ENCODE measurements around the gene FNDC3A. TPM values are rescaled to one million over a fixed set of nuclear protein-coding genes. Genes with fewer than 3 reads are reported as not detected.

FNDC3A gene
- total and polyA plus RNA-seq, 8 donors: 13.0 to 131 (median 26.2) TPM

DNA sequence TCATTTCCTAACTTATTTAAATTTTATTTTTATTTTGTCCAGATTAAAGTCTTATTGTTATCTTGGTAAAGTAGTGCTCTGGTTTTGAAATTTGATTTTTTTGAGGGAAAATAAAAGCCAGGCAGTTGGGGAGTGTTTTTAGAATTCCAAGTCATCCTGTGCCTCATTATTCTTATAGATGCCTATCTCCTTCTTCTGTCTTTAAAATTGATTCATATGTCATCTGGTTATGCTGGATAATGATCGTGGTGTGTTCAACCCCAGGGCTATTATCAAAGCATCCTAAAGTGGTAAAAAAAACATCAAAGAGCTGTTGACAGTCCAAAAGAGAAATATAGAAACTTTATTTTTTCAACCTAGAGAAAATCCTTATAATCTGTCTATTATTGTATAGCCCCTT, 6.0 kb upstream of the FNDC3A start:
- 72 to 87% (median 83%) methylated on average over 1 of the region's 1 CpG for WGBS, 5 donors
- TF ChIP-seq, protein P1, sequence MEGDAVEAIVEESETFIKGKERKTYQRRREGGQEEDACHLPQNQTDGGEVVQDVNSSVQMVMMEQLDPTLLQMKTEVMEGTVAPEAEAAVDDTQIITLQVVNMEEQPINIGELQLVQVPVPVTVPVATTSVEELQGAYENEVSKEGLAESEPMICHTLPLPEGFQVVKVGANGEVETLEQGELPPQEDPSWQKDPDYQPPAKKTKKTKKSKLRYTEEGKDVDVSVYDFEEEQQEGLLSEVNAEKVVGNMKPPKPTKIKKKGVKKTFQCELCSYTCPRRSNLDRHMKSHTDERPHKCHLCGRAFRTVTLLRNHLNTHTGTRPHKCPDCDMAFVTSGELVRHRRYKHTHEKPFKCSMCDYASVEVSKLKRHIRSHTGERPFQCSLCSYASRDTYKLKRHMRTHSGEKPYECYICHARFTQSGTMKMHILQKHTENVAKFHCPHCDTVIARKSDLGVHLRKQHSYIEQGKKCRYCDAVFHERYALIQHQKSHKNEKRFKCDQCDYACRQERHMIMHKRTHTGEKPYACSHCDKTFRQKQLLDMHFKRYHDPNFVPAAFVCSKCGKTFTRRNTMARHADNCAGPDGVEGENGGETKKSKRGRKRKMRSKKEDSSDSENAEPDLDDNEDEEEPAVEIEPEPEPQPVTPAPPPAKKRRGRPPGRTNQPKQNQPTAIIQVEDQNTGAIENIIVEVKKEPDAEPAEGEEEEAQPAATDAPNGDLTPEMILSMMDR (IDR thresholded peaks at IDR 0.05): no peak
- TF ChIP-seq POLR2A (IDR thresholded peaks at IDR 0.05): no peak
- no peak for TF ChIP-seq POLR2AphosphoS5 (IDR thresholded peaks at IDR 0.05)
- no peak for TF ChIP-seq EP300 (IDR thresholded peaks at IDR 0.05)
- H3K4me3 ChIP-seq: no peak overlapping the region
- no peaks in the 10 kb centered on the region for H3K36me3 ChIP-seq
- no peak for DNase-seq
- intact Hi-C loops (cut with DNase I; ENCODE audit: low total_unique reads): no loop called here
- no peaks in the 10 kb centered on the region for H3K27me3 ChIP-seq
- H3K9me3 ChIP-seq: peaks cover 0 to 10% (median 3%) of the 10 kb centered on the region in 4 donors
- H3K4me1 ChIP-seq: peaks cover 0 to 5% (median 2%) of the 10 kb centered on the region in 4 donors
- H3K27ac ChIP-seq: no peak overlapping the region

DNA sequence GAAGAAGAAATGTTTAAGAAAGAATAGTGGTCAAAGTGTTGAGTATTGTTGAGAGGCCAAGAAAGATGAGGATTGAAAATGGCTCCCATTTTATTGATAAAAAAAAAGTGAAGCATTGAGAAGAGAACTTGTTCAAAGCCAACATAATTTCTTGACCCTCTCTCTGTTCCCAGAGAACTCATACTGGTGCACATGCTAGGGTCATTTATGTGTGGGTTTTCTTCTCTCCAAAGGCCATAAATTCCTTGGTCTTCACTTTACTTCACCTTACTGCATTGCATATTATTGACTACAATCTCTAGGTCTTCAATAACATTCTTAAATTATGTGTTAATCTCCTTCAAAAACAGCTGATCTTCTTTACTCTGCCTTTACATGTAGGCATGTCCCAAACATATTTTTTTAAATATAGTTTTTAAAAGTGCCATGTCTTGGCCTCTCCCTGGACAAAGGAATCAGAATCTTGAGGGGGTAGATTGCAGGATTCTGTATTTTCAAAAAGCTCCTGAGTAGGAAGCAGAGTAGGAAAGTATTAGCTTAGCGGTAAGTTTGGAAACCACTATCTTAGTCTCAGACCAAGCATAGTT, 1.8 kb upstream of the FNDC3A start:
- H3K36me3 ChIP-seq: no peaks in the 10 kb centered on the region
- no peak overlapping the region for H3K4me3 ChIP-seq
- intact Hi-C loops (cut with DNase I; ENCODE audit: low total_unique reads): no loop called here
- DNase-seq: no peak
- peaks cover 0 to 29% (median 18%) of the 10 kb centered on the region in 4 donors for H3K4me1 ChIP-seq
- H3K27ac ChIP-seq: no peak overlapping the region
- 96 to 100% (median 100%) methylated on average over 1 of the region's 1 CpG for WGBS, 5 donors
- H3K27me3 ChIP-seq: no peaks in the 10 kb centered on the region
- TF ChIP-seq POLR2AphosphoS5 (IDR thresholded peaks at IDR 0.05): no peak
- H3K9me3 ChIP-seq: peaks cover 0 to 10% (median 3%) of the 10 kb centered on the region in 4 donors

GRCh38 chr13:48975101-48975855, 434 bp upstream of the FNDC3A start:
- intact Hi-C loops (cut with DNase I; ENCODE audit: low total_unique reads): no loop called here
- Histone ChIP-seq H3K27ac (peak overlapping the region; percentile 97 to 100 (median 99)), H3K36me3 (no peaks in the 10 kb centered on the region), H3K4me3 (peak overlapping the region; percentile 78 to 90 (median 84)), H3K9me3 (peaks cover 0 to 10% (median 3%) of the 10 kb centered on the region in 4 donors), H3K27me3 (no peaks in the 10 kb centered on the region), H3K4me1 (peaks cover 0 to 42% (median 28%) of the 10 kb centered on the region in 4 donors)
- TF ChIP-seq EP300 (IDR thresholded peaks at IDR 0.05) (no peak), POLR2AphosphoS5 (IDR thresholded peaks at IDR 0.05) (no peak), POLR2A (IDR thresholded peaks at IDR 0.05) (no peak)
- TF ChIP-seq, protein P1 (IDR thresholded peaks at IDR 0.05): no peak
- DNase-seq: peak; percentile 41 to 82
- WGBS, 5 donors: 0 to 1% (median 1%) methylated on average over 40 to 50 of the region's 50 CpGs

DNA sequence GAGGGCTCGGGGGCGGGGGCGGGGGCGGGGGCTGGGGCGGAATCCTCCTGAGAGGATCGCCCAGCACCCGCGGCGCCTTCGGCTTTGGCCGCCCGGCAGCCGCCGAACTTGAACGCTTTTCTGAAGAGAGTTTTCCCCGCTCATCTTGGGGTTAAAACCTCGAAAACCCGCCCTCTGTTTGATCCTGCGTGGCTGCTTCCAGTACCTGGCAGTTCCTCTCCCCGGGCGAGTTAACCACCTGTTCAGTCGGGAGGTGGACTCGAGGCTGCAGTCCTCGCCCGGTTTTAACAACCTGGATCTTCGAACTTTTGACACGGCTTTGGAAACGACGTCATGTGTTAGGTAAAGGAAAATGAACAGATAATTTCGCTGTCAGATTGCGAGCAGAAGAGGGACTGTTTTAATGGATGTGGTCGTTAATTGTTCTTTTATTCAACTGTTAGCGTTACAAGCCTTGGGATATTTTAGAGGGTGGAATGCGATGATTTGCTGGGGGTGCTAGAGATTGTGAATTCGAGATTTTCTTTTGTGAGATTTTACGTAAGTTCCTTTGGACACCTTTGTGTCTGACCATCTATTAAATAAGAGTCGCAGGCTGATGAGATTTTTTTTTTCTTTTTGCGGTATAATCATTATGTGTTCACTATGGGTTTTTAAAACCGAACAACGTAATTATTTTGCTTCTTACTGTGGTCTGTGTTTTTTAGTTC, 1.0 kb downstream of the FNDC3A start:
- peak overlapping the region; percentile 97 to 100 (median 99) for H3K27ac ChIP-seq
- DNase-seq: peak; percentile 88 to 95
- H3K36me3 ChIP-seq: no peaks in the 10 kb centered on the region
- intact Hi-C loops (cut with DNase I; ENCODE audit: low total_unique reads): no loop called here
- TF ChIP-seq EP300 (IDR thresholded peaks at IDR 0.05) (no peak), POLR2A (IDR thresholded peaks at IDR 0.05) (peak in 1 of 4 donors; percentile 22), POLR2AphosphoS5 (IDR thresholded peaks at IDR 0.05) (peak in 2 of 3 donors; percentile 74 to 77)
- TF ChIP-seq, protein P1 (IDR thresholded peaks at IDR 0.05): no peak
- H3K4me1 ChIP-seq: peaks cover 0 to 55% (median 39%) of the 10 kb centered on the region in 4 donors
- peaks cover 0 to 10% (median 3%) of the 10 kb centered on the region in 4 donors for H3K9me3 ChIP-seq
- no peaks in the 10 kb centered on the region for H3K27me3 ChIP-seq
- WGBS, 5 donors: 0 to 1% (median 1%) methylated on average over 36 to 40 of the region's 40 CpGs
- peak overlapping the region; percentile 78 to 90 (median 84) for H3K4me3 ChIP-seq

All from stomach (tissue), 9 donors.